Measurements from ENCODE around the gene TRPT1.

TRPT1 gene

GRCh38 chr11:64241241-64241490 is 15.2 kb upstream of the TRPT1 start:
- H4K20me1 ChIP-seq (ENCODE audit: insufficient read depth): no peaks in the 10 kb centered on the region
- H3K9ac ChIP-seq: peak overlapping the region; percentile 66
- H3K4me2 ChIP-seq: peak overlapping the region; percentile 63; the same call in 1 of the 2 replicates
- peak overlapping the region; percentile 78 for H3K27ac ChIP-seq
- peaks cover 4% of the 10 kb centered on the region; the same call in 1 of the 2 replicates for H3K36me3 ChIP-seq (ENCODE audit: insufficient read depth)
- H3K79me2 ChIP-seq (ENCODE audit: insufficient read depth, low read depth): peaks cover 30% of the 10 kb centered on the region
- 0 out of 2 replicates have a peak overlapping the region, but pooled peaks have one; percentile 35 for H2AFZ ChIP-seq (ENCODE audit: low read depth)
- H3K4me1 ChIP-seq (ENCODE audit: low read depth, poor library complexity, severe bottlenecking): peaks cover 35% of the 10 kb centered on the region
- H3K27me3 ChIP-seq (ENCODE audit: insufficient read depth, low read depth): no peaks in the 10 kb centered on the region
- no peak for TF ChIP-seq CTCF (conservative IDR thresholded peaks at IDR 0.05; ENCODE audit: low read depth, low read length)
- H3K4me3 ChIP-seq (IDR thresholded peaks at IDR 0.05; ENCODE audit: insufficient read depth, low read depth, low read length): no peak overlapping the region

GRCh38 chr11:64240435-64241240 is 14.7 kb upstream of the TRPT1 start, which contains the start of gene FKBP2:
Gene FKBP2, plus strand, starts transcription at chr11:64241095. Its CDS starts 1,293 bp downstream, at chr11:64242388.
- H3K79me2 ChIP-seq (ENCODE audit: insufficient read depth, low read depth): peaks cover 24% of the 10 kb centered on the region
- H2AFZ ChIP-seq (ENCODE audit: low read depth): peak within 1 kb of the TSS; percentile 52
- H3K36me3 ChIP-seq (ENCODE audit: insufficient read depth): peaks cover 4% of the 10 kb centered on the region; the same call in 1 of the 2 replicates
- H3K27ac ChIP-seq: peak within 1 kb of the TSS; percentile 78
- peak within 1 kb of the TSS; percentile 86 for H3K4me2 ChIP-seq
- no peaks in the 10 kb centered on the region for H4K20me1 ChIP-seq (ENCODE audit: insufficient read depth)
- H3K4me1 ChIP-seq (ENCODE audit: low read depth, poor library complexity, severe bottlenecking): peaks cover 37% of the 10 kb centered on the region
- no peaks in the 10 kb centered on the region for H3K27me3 ChIP-seq (ENCODE audit: insufficient read depth, low read depth)
- no peak for TF ChIP-seq CTCF (conservative IDR thresholded peaks at IDR 0.05; ENCODE audit: low read depth, low read length)
- no peak within 1 kb of the TSS for H3K4me3 ChIP-seq (IDR thresholded peaks at IDR 0.05; ENCODE audit: insufficient read depth, low read depth, low read length)
- peak within 1 kb of the TSS; percentile 66 for H3K9ac ChIP-seq

- Histone ChIP-seq H3K27ac (peak overlapping the region; percentile 78), H3K4me1 (ENCODE audit: low read depth, poor library complexity, severe bottlenecking) (peaks cover 39% of the 10 kb centered on the region), H3K4me2 (peak overlapping the region; percentile 63), H3K27me3 (ENCODE audit: insufficient read depth, low read depth) (no peaks in the 10 kb centered on the region), H2AFZ (ENCODE audit: low read depth) (no peak overlapping the region), H3K36me3 (ENCODE audit: insufficient read depth) (peaks cover 4% of the 10 kb centered on the region; the same call in 1 of the 2 replicates), H3K4me3 (IDR thresholded peaks at IDR 0.05; ENCODE audit: insufficient read depth, low read depth, low read length) (no peak overlapping the region), H4K20me1 (ENCODE audit: insufficient read depth) (no peaks in the 10 kb centered on the region), H3K79me2 (ENCODE audit: insufficient read depth, low read depth) (peaks cover 17% of the 10 kb centered on the region; the same call in 1 of the 2 replicates), H3K9ac (peak overlapping the region; percentile 66; the same call in 1 of the 2 replicates)
- no peak for TF ChIP-seq CTCF (conservative IDR thresholded peaks at IDR 0.05; ENCODE audit: low read depth, low read length)
These were observed 13.9 kb upstream of the TRPT1 start for GRCh38 chr11:64239662-64240434.

- H3K27ac ChIP-seq: no peak overlapping the region
- peaks cover 14% of the 10 kb centered on the region; the same call in 1 of the 2 replicates for H3K79me2 ChIP-seq (ENCODE audit: insufficient read depth, low read depth)
- H2AFZ ChIP-seq (ENCODE audit: low read depth): no peak overlapping the region
- H3K4me1 ChIP-seq (ENCODE audit: low read depth, poor library complexity, severe bottlenecking): peaks cover 31% of the 10 kb centered on the region
- TF ChIP-seq CTCF (conservative IDR thresholded peaks at IDR 0.05; ENCODE audit: low read depth, low read length): no peak
- H3K4me2 ChIP-seq: no peak overlapping the region
- H3K27me3 ChIP-seq (ENCODE audit: insufficient read depth, low read depth): no peaks in the 10 kb centered on the region
- no peaks in the 10 kb centered on the region for H4K20me1 ChIP-seq (ENCODE audit: insufficient read depth)
- peaks cover 4% of the 10 kb centered on the region; the same call in 1 of the 2 replicates for H3K36me3 ChIP-seq (ENCODE audit: insufficient read depth)
- no peak overlapping the region for H3K9ac ChIP-seq
- H3K4me3 ChIP-seq (IDR thresholded peaks at IDR 0.05; ENCODE audit: insufficient read depth, low read depth, low read length): no peak overlapping the region
These were observed 13.0 kb upstream of the TRPT1 start for GRCh38 chr11:64238999-64239398.
